ENCODE data around the gene PTPN21. TPM values are rescaled to one million over a fixed set of nuclear protein-coding genes. Genes with fewer than 3 reads are reported as not detected.

Gene PTPN21
- total RNA-seq, 1 donor from 2014 or later, result 10.1 TPM

DNA sequence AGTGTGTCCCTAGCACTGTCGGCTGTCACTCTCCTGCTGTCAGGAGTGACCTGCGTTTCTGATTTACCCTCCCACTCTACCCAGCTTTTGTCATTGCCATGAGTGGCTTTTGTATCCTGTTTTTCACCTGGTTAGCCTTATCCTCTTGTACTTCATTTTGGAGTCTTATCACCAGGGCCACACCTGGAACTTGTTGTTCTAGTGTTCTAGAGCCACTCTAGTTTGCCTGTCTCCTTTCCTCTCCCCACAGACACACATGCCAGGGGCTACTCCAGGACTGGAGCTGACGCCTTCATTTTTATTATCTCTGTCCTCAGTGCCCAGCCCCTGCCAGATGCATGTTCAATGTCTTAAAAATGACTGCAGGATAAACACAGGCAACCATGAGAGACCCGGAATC lies 42.2 kb upstream of the PTPN21 start:
- no peak overlapping the region for H2AFZ ChIP-seq (replicated peaks)
- H3K27ac ChIP-seq, result no peak overlapping the region
- H3K27me3 Mint-ChIP-seq (ENCODE audit: insufficient read depth, low read depth), result no peaks in the 10 kb centered on the region
- H3K4me3 ChIP-seq, result no peak overlapping the region
- H3K9me3 ChIP-seq (ENCODE audit: low read depth), result no peaks in the 10 kb centered on the region
- H3K27me3 ChIP-seq, result no peaks in the 10 kb centered on the region
- H3K4me2 ChIP-seq, result no peak overlapping the region
- H3K4me3 Mint-ChIP-seq, result no peak overlapping the region
- no peak overlapping the region for H3K27ac Mint-ChIP-seq
- peaks cover 6% of the 10 kb centered on the region for H3K79me2 ChIP-seq (ENCODE audit: low read depth)
- no peaks in the 10 kb centered on the region for H3K4me1 ChIP-seq
- no peaks in the 10 kb centered on the region for H3K4me1 Mint-ChIP-seq
- H3K9ac ChIP-seq, result no peak overlapping the region
- peaks cover 54% of the 10 kb centered on the region for H3K36me3 Mint-ChIP-seq
- TF ChIP-seq EZH2 (IDR thresholded peaks at IDR 0.05), result no peak
- no peak for TF ChIP-seq EZH2phosphoT487 (IDR thresholded peaks at IDR 0.05)
- TF ChIP-seq, protein P1, sequence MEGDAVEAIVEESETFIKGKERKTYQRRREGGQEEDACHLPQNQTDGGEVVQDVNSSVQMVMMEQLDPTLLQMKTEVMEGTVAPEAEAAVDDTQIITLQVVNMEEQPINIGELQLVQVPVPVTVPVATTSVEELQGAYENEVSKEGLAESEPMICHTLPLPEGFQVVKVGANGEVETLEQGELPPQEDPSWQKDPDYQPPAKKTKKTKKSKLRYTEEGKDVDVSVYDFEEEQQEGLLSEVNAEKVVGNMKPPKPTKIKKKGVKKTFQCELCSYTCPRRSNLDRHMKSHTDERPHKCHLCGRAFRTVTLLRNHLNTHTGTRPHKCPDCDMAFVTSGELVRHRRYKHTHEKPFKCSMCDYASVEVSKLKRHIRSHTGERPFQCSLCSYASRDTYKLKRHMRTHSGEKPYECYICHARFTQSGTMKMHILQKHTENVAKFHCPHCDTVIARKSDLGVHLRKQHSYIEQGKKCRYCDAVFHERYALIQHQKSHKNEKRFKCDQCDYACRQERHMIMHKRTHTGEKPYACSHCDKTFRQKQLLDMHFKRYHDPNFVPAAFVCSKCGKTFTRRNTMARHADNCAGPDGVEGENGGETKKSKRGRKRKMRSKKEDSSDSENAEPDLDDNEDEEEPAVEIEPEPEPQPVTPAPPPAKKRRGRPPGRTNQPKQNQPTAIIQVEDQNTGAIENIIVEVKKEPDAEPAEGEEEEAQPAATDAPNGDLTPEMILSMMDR (IDR thresholded peaks at IDR 0.05), result no peak
- no peak for DNase-seq (ENCODE audit: low spot score)
- no peaks in the 10 kb centered on the region for H3K9me3 Mint-ChIP-seq
- peaks cover 17% of the 10 kb centered on the region for H3K36me3 ChIP-seq
- no peaks in the 10 kb centered on the region for H3F3A ChIP-seq (ENCODE audit: low read depth)
- peaks cover 6% of the 10 kb centered on the region for H4K20me1 ChIP-seq (ENCODE audit: low read depth)

DNA sequence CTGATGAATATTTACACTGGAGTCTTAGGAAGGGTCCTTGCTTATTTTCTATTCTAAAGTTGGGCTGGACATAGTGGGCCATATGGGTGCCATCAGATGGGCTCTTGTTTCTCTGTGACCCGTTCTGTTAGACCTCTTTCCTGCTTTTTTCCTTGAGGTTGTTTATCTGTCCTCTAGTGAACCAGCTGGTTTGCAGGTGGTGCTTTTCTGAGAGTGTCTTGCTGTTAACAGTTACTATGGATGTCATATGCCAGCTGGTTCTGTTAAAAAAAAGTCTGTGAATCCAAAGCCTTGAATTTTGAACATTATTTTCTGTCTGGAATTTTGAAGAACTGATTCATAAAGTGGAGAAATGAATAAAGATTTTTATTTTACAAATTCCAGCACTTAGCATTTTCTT lies 37.2 kb upstream of the PTPN21 start:
- H3K4me3 ChIP-seq, result no peak overlapping the region
- no peaks in the 10 kb centered on the region for H3F3A ChIP-seq (ENCODE audit: low read depth)
- H2AFZ ChIP-seq (replicated peaks), result no peak overlapping the region
- H3K9ac ChIP-seq, result no peak overlapping the region
- H3K27ac Mint-ChIP-seq, result no peak overlapping the region
- H3K27ac ChIP-seq, result no peak overlapping the region
- no peaks in the 10 kb centered on the region for H3K27me3 ChIP-seq
- H4K20me1 ChIP-seq (ENCODE audit: low read depth), result peaks cover 10% of the 10 kb centered on the region
- peaks cover 47% of the 10 kb centered on the region for H3K36me3 Mint-ChIP-seq
- H3K4me3 Mint-ChIP-seq, result no peak overlapping the region
- peaks cover 2% of the 10 kb centered on the region for H3K4me1 Mint-ChIP-seq
- H3K79me2 ChIP-seq (ENCODE audit: low read depth), result no peaks in the 10 kb centered on the region
- H3K27me3 Mint-ChIP-seq (ENCODE audit: insufficient read depth, low read depth), result no peaks in the 10 kb centered on the region
- no peak overlapping the region for H3K4me2 ChIP-seq
- no peaks in the 10 kb centered on the region for H3K9me3 Mint-ChIP-seq
- TF ChIP-seq, protein P1 (IDR thresholded peaks at IDR 0.05), result no peak
- TF ChIP-seq EZH2phosphoT487 (IDR thresholded peaks at IDR 0.05), result no peak
- TF ChIP-seq EZH2 (IDR thresholded peaks at IDR 0.05), result no peak
- peaks cover 19% of the 10 kb centered on the region for H3K36me3 ChIP-seq
- DNase-seq (ENCODE audit: low spot score), result no peak
- no peaks in the 10 kb centered on the region for H3K4me1 ChIP-seq
- no peaks in the 10 kb centered on the region for H3K9me3 ChIP-seq (ENCODE audit: low read depth)

DNA sequence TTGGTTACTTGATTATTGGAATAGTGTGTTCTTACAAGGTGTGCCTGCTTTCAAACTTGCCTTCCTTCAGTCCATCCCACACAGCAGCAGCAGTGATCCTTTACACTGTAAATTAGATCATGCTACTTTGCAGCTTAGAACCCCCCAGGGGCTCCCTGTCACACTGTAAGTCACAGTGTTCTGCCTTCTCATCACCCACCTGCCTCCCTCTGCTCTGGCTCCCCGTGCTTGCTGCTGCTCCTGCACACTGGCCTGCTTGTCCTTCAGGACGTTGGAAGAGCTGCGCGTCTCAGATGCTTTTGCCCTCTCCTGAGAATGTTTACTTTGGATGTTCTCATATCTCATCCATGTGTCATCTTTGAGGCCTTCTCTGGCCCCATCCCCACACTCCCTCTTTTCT lies 35.4 kb upstream of the PTPN21 start:
- Histone ChIP-seq H4K20me1 (ENCODE audit: low read depth) (peaks cover 5% of the 10 kb centered on the region), H3K36me3 (peaks cover 30% of the 10 kb centered on the region), H3K4me1 (no peaks in the 10 kb centered on the region), H3K9ac (no peak overlapping the region), H3K4me2 (no peak overlapping the region), H3K27ac (no peak overlapping the region), H3K4me3 (no peak overlapping the region), H3F3A (ENCODE audit: low read depth) (no peaks in the 10 kb centered on the region), H3K27me3 (no peaks in the 10 kb centered on the region), H2AFZ (replicated peaks) (no peak overlapping the region), H3K79me2 (ENCODE audit: low read depth) (no peaks in the 10 kb centered on the region), H3K9me3 (ENCODE audit: low read depth) (no peaks in the 10 kb centered on the region)
- H3K4me1 Mint-ChIP-seq, result peaks cover 2% of the 10 kb centered on the region
- H3K36me3 Mint-ChIP-seq, result peaks cover 47% of the 10 kb centered on the region
- no peak for TF ChIP-seq EZH2 (IDR thresholded peaks at IDR 0.05)
- no peaks in the 10 kb centered on the region for H3K9me3 Mint-ChIP-seq
- no peaks in the 10 kb centered on the region for H3K27me3 Mint-ChIP-seq (ENCODE audit: insufficient read depth, low read depth)
- no peak for DNase-seq (ENCODE audit: low spot score)
- no peak overlapping the region for H3K27ac Mint-ChIP-seq
- no peak overlapping the region for H3K4me3 Mint-ChIP-seq

DNA sequence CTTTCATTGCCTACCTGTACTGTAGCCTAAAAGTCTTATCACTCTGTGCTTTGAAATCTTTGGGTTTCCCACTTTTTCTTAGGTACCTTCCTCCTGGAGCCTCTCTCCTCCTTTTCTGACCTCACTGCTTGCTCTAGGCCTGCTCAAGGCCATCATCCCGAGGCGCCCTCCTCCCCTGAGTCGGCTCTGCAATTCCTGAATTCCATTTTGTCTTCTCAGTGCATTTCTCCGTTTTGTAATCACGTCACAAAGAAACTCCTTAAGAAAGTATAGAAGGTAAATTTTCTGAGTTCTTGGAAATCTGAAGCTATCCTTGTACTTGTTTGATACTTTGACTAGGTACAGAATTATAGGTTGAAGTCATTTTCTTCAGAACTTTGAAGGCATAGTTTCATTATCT lies 33.3 kb upstream of the PTPN21 start:
- H3K9me3 ChIP-seq (ENCODE audit: low read depth), result no peaks in the 10 kb centered on the region
- H2AFZ ChIP-seq (replicated peaks), result no peak overlapping the region
- H3K4me3 Mint-ChIP-seq, result no peak overlapping the region
- no peak overlapping the region for H3K27ac Mint-ChIP-seq
- DNase-seq (ENCODE audit: low spot score), result no peak
- H3K4me2 ChIP-seq, result no peak overlapping the region
- TF ChIP-seq EZH2phosphoT487 (IDR thresholded peaks at IDR 0.05) (no peak), EZH2 (IDR thresholded peaks at IDR 0.05) (no peak)
- TF ChIP-seq, protein P1 (IDR thresholded peaks at IDR 0.05), result no peak
- peaks cover 2% of the 10 kb centered on the region for H3K4me1 Mint-ChIP-seq
- no peaks in the 10 kb centered on the region for H3K9me3 Mint-ChIP-seq
- H3K27ac ChIP-seq, result no peak overlapping the region
- no peak overlapping the region for H3K9ac ChIP-seq
- no peaks in the 10 kb centered on the region for H3K27me3 ChIP-seq
- H3K36me3 ChIP-seq, result peaks cover 16% of the 10 kb centered on the region
- H3K4me3 ChIP-seq, result no peak overlapping the region
- no peaks in the 10 kb centered on the region for H3K27me3 Mint-ChIP-seq (ENCODE audit: insufficient read depth, low read depth)
- H3K79me2 ChIP-seq (ENCODE audit: low read depth), result peaks cover 16% of the 10 kb centered on the region
- peaks cover 5% of the 10 kb centered on the region for H4K20me1 ChIP-seq (ENCODE audit: low read depth)
- H3K36me3 Mint-ChIP-seq, result peaks cover 48% of the 10 kb centered on the region
- H3F3A ChIP-seq (ENCODE audit: low read depth), result no peaks in the 10 kb centered on the region
- H3K4me1 ChIP-seq, result no peaks in the 10 kb centered on the region

All from neural progenitor cell (in vitro differentiated cells).